KG1 (cell line): ENCODE measurements around the gene THAP8.

Experiments
- DNase-seq: peaks from one replicate; lab custom pipeline; 2025; lab: John Stamatoyannopoulos, UW

THAP8 gene

GRCh38 chr19:36054119-36054732 lies at the start of gene THAP8:
Gene THAP8 (minus strand): TSS chr19:36054285. CDS start chr19:36054217, 68 bp downstream.
- DNase-seq = peak; percentile 99

GRCh38 chr19:36103040-36103626 lies 49.0 kb upstream of the THAP8 start:
- DNase-seq = no peak

- no peak for DNase-seq
These were observed 47.7 kb upstream of the THAP8 start for GRCh38 chr19:36101550-36102327.

- DNase-seq = no peak
These were observed 46.4 kb upstream of the THAP8 start for GRCh38 chr19:36100476-36100875.

GRCh38 chr19:36099166-36099785 lies 45.2 kb upstream of the THAP8 start:
- DNase-seq = no peak

GRCh38 chr19:36097036-36097435 lies 43.0 kb upstream of the THAP8 start:
- DNase-seq = no peak

GRCh38 chr19:36093687-36094086 lies 39.6 kb upstream of the THAP8 start:
- DNase-seq = no peak

GRCh38 chr19:36093146-36093662 lies 39.1 kb upstream of the THAP8 start:
- DNase-seq = no peak

GRCh38 chr19:36092566-36092965 lies 38.5 kb upstream of the THAP8 start:
- DNase-seq = no peak

- no peak for DNase-seq
These were observed 37.0 kb upstream of the THAP8 start for GRCh38 chr19:36090910-36091695.

- no peak for DNase-seq
These were observed 35.8 kb upstream of the THAP8 start for GRCh38 chr19:36089847-36090246.

GRCh38 chr19:36086326-36086725 lies 32.2 kb upstream of the THAP8 start:
- DNase-seq = no peak

- no peak for DNase-seq
These were observed 30.3 kb upstream of the THAP8 start for GRCh38 chr19:36084231-36085009.

GRCh38 chr19:36082916-36083315 lies 28.8 kb upstream of the THAP8 start:
- DNase-seq = no peak

GRCh38 chr19:36081894-36082293 lies 27.8 kb upstream of the THAP8 start:
- DNase-seq = no peak

- DNase-seq = no peak
These were observed 27.3 kb upstream of the THAP8 start for GRCh38 chr19:36081385-36081784.

- no peak for DNase-seq
These were observed 25.4 kb upstream of the THAP8 start for GRCh38 chr19:36079389-36079945.

- DNase-seq = no peak
These were observed 19.2 kb upstream of the THAP8 start for GRCh38 chr19:36073121-36073876.

- DNase-seq = no peak
These were observed 18.0 kb upstream of the THAP8 start for GRCh38 chr19:36072081-36072480.
